Ovary (tissue), 3 donors: Measurements from ENCODE around the gene TNIK.

Experiments used
- CTCF ChIP-seq, 3 donors: fragments of 450-650 bp in 2 of 3; fragments of 200-600 bp in 1 of 3; IDR thresholded peaks; one replicate each; pipeline versions ENCODE4 v1.5.1 to v1.8.0; 2016 to 2022; ENCODE audit warnings: antibody characterized with exemption in 3 of 3, mild to moderate bottlenecking in 1 of 3
- POLR2A ChIP-seq: fragments of 450-650 bp; IDR thresholded peaks from one replicate; pipeline ENCODE4 v1.6.1; 2017; ENCODE audit warnings: antibody characterized with exemption, mild to moderate bottlenecking, moderate library complexity
- donor health status: DM: no; HTN: no; CAD: no.

GRCh38 chr3:171458864-171459136 lies 1.4 kb downstream of the TNIK start:
- TF ChIP-seq CTCF (IDR thresholded peaks at IDR 0.05) = no peak
- no peak for TF ChIP-seq POLR2A
